MM.1S (cell line): Measurements from ENCODE around the gene FCRL2.
A peak's percentile ranks its signal among the peaks of the same experiment; 100 is the strongest.

Experiments
- DNase-seq: peaks from one replicate; pipeline ENCODE4 v3.0.0-alpha.2; 2015
- H2AFZ ChIP-seq: fragments of 300-600 bp; sonication (generic); 2 replicates; pipeline ENCODE4 v1.6.0; 2016; ENCODE audit warnings: antibody characterized with exemption, low read length
- H3F3A ChIP-seq: fragments of 300-600 bp; sonication (generic); 2 replicates; pipeline ENCODE4 v1.6.1; 2016; ENCODE audit warnings: mild to moderate bottlenecking, antibody characterized with exemption, low read length, moderate library complexity, mixed read lengths; ENCODE audit not compliant: insufficient read depth
- H3K27ac ChIP-seq: fragments of 300-600 bp; sonication (generic); 2 replicates; pipeline ENCODE4 v1.5.1; 2016; ENCODE audit warnings: mild to moderate bottlenecking, low read length
- H3K27me3 ChIP-seq: fragments of 300-600 bp; sonication (generic); replicated peaks from 2 replicates; pipeline ENCODE4 v1.6.0; 2016; ENCODE audit warnings: low read length; ENCODE audit not compliant: insufficient read depth
- H3K36me3 ChIP-seq: fragments of 300-600 bp; sonication (generic); replicated peaks from 2 replicates; pipeline ENCODE4 v1.6.1; 2016; ENCODE audit warnings: mild to moderate bottlenecking, low read length, mixed read lengths; ENCODE audit not compliant: insufficient read depth
- H3K4me1 ChIP-seq: fragments of 300-600 bp; sonication (generic); 2 replicates; pipeline ENCODE4 v1.6.1; 2016; ENCODE audit warnings: low read length, mixed read lengths
- H3K4me2 ChIP-seq: fragments of 300-600 bp; sonication (generic); 2 replicates; pipeline ENCODE4 v1.6.0; 2016; ENCODE audit warnings: low read depth, low read length
- H3K4me3 ChIP-seq: fragments of 300-600 bp; sonication (generic); 2 replicates; pipeline ENCODE4 v1.5.1; 2016; ENCODE audit warnings: low read length, mixed read lengths
- H3K79me2 ChIP-seq: fragments of 300-600 bp; sonication (generic); 2 replicates; pipeline ENCODE4 v1.6.1; 2016; ENCODE audit warnings: mixed run types, low read length, mixed read lengths
- H3K9ac ChIP-seq: fragments of 300-600 bp; sonication (generic); 2 replicates; pipeline ENCODE4 v1.6.1; 2016; ENCODE audit warnings: low read length, mixed read lengths
- H3K9me2 ChIP-seq: fragments of 300-600 bp; sonication (generic); replicated peaks from 2 replicates; pipeline ENCODE4 v1.6.1; 2016; ENCODE audit warnings: mild to moderate bottlenecking, low read length, mixed read lengths; ENCODE audit not compliant: insufficient read depth
- H3K9me3 ChIP-seq: fragments of 300-600 bp; sonication (generic); replicated peaks from 2 replicates; pipeline ENCODE4 v1.6.1; 2016; ENCODE audit warnings: mild to moderate bottlenecking, low read length, mixed read lengths; ENCODE audit not compliant: insufficient read depth
- H4K20me1 ChIP-seq: fragments of 300-600 bp; sonication (generic); 2 replicates; pipeline ENCODE4 v1.6.1; 2016; ENCODE audit warnings: mild to moderate bottlenecking, low read length, moderate library complexity, mixed read lengths; ENCODE audit not compliant: insufficient read depth
- EZH2 ChIP-seq: fragments of 300-600 bp; sonication (generic); optimal IDR thresholded peaks from 2 replicates; pipeline ENCODE3; 2017; ENCODE audit warnings: low read depth, mild to moderate bottlenecking, antibody characterized with exemption, low read length, mixed read lengths
- EZH2phosphoT487 ChIP-seq: fragments of 300-600 bp; sonication (generic); IDR thresholded peaks from 2 replicates; pipeline ENCODE4 v1.6.1; 2018; ENCODE audit warnings: antibody characterized with exemption, low read length
- TF ChIP-seq, protein P1 (sequence below): fragments of 300-600 bp; sonication (generic); IDR thresholded peaks from 2 replicates; pipeline ENCODE4 v1.5.1; 2016; ENCODE audit warnings: antibody characterized with exemption, low read length, mixed read lengths

FCRL2 gene

GRCh38 chr1:157819215-157819614 is 42.3 kb upstream of the FCRL2 start:
- H3K79me2 ChIP-seq, result no peaks in the 10 kb centered on the region
- no peak overlapping the region for H3K4me3 ChIP-seq
- peaks cover 16% of the 10 kb centered on the region; the same call in 1 of the 2 replicates for H3K4me1 ChIP-seq
- H3K36me3 ChIP-seq, result no peaks in the 10 kb centered on the region
- no peak for DNase-seq
- no peaks in the 10 kb centered on the region; the same call in 1 of the 2 replicates for H3K27me3 ChIP-seq
- no peak overlapping the region for H3K27ac ChIP-seq
- no peak overlapping the region for H2AFZ ChIP-seq
- no peak overlapping the region for H3K4me2 ChIP-seq
- H3K9ac ChIP-seq, result no peak overlapping the region
- H4K20me1 ChIP-seq, result no peaks in the 10 kb centered on the region
- TF ChIP-seq EZH2phosphoT487 (no peak), EZH2 (no peak)
- TF ChIP-seq, protein P1, sequence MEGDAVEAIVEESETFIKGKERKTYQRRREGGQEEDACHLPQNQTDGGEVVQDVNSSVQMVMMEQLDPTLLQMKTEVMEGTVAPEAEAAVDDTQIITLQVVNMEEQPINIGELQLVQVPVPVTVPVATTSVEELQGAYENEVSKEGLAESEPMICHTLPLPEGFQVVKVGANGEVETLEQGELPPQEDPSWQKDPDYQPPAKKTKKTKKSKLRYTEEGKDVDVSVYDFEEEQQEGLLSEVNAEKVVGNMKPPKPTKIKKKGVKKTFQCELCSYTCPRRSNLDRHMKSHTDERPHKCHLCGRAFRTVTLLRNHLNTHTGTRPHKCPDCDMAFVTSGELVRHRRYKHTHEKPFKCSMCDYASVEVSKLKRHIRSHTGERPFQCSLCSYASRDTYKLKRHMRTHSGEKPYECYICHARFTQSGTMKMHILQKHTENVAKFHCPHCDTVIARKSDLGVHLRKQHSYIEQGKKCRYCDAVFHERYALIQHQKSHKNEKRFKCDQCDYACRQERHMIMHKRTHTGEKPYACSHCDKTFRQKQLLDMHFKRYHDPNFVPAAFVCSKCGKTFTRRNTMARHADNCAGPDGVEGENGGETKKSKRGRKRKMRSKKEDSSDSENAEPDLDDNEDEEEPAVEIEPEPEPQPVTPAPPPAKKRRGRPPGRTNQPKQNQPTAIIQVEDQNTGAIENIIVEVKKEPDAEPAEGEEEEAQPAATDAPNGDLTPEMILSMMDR, result no peak
- H3K9me3 ChIP-seq, result no peaks in the 10 kb centered on the region
- H3F3A ChIP-seq, result no peaks in the 10 kb centered on the region
- no peaks in the 10 kb centered on the region for H3K9me2 ChIP-seq

GRCh38 chr1:157813269-157813668 is 36.3 kb upstream of the FCRL2 start:
- H3K36me3 ChIP-seq, result no peaks in the 10 kb centered on the region
- no peak overlapping the region for H3K27ac ChIP-seq
- peaks cover 17% of the 10 kb centered on the region for H3K4me1 ChIP-seq
- H3K79me2 ChIP-seq, result no peaks in the 10 kb centered on the region
- H3K27me3 ChIP-seq, result no peaks in the 10 kb centered on the region; the same call in 1 of the 2 replicates
- H3K9me3 ChIP-seq, result no peaks in the 10 kb centered on the region
- H3K4me2 ChIP-seq, result no peak overlapping the region
- H3K9ac ChIP-seq, result no peak overlapping the region
- H2AFZ ChIP-seq, result no peak overlapping the region
- H3K9me2 ChIP-seq, result no peaks in the 10 kb centered on the region
- peaks cover 3% of the 10 kb centered on the region; the same call in 1 of the 2 replicates for H3F3A ChIP-seq
- no peak for DNase-seq
- no peak overlapping the region for H3K4me3 ChIP-seq
- TF ChIP-seq EZH2 (no peak), EZH2phosphoT487 (no peak)
- TF ChIP-seq, protein P1, result no peak
- H4K20me1 ChIP-seq, result no peaks in the 10 kb centered on the region

DNA sequence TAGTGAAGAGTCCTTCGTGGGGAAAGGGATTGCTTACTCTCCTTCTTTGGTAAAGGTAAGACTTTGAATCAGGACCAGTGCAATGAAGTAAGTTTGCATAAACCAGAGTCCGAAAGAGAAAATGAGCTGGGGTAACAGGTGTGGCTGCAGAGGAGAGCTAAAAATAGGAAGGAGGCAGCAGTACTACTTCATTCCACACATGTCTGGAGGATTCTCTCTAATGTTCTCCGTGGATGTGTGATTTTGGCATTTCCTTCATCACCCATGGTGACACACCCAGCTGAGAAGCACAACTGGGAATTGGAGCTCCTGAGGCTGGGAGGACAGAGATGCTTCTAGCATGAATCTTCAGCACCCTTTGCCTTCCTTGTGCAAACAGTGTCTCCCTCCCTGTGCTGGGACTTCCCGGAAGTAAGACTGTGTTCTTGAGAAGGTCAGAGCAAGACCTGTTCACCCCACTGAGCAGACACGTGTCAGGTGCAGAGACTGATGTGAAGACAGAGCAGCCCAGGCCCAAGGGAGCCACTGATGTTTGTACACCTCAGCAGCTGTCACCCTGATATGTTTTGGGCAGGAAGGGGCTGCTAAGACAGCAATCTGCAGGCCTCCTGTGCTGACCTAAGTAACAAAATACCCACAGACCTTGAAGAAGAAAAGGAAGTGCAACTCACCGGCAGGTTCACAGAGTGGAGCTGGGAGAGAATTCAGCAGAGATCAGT is 29.7 kb upstream of the FCRL2 start:
- Histone ChIP-seq H3K4me2 (peak overlapping the region; percentile 88), H2AFZ (peak overlapping the region; percentile 57), H3K4me3 (peak overlapping the region; percentile 45), H4K20me1 (no peaks in the 10 kb centered on the region), H3K36me3 (no peaks in the 10 kb centered on the region), H3K79me2 (no peaks in the 10 kb centered on the region), H3K27ac (peak overlapping the region; percentile 92), H3F3A (peaks cover 30% of the 10 kb centered on the region), H3K9me3 (no peaks in the 10 kb centered on the region), H3K9ac (peak overlapping the region; percentile 63), H3K4me1 (peaks cover 36% of the 10 kb centered on the region), H3K9me2 (no peaks in the 10 kb centered on the region), H3K27me3 (no peaks in the 10 kb centered on the region)
- peak; percentile 99 for DNase-seq
- TF ChIP-seq, protein P1, result no peak
- no peak for TF ChIP-seq EZH2phosphoT487
- no peak for TF ChIP-seq EZH2
